GM19463 (cell line): ENCODE measurements around the gene PHLDA2.

Source experiments
- ATAC-seq: cut with Tn5 transposase; IDR thresholded peaks from one replicate; pipeline ENCODE4 v1.9.1; 2021; ENCODE audit warnings: mild to moderate bottlenecking, moderate library complexity; ENCODE audit not compliant: unreplicated experiment

The PHLDA2 gene

GRCh38 chr11:2883979-2884815 is 45.0 kb downstream of the PHLDA2 start:
- no peak for ATAC-seq

GRCh38 chr11:2883640-2883978 is 45.6 kb downstream of the PHLDA2 start:
- ATAC-seq = no peak

GRCh38 chr11:2882396-2883110 is 46.7 kb downstream of the PHLDA2 start:
- ATAC-seq = no peak

GRCh38 chr11:2881981-2882375 is 47.2 kb downstream of the PHLDA2 start:
- ATAC-seq = no peak

GRCh38 chr11:2881076-2881980 is 47.9 kb downstream of the PHLDA2 start:
- ATAC-seq = no peak

- no peak for ATAC-seq
Measured at GRCh38 chr11:2880646-2881045, 48.6 kb downstream of the PHLDA2 start.

- ATAC-seq = no peak
Measured at GRCh38 chr11:2878782-2879181, 50.4 kb downstream of the PHLDA2 start.
